Left forelimb (tissue), 1 donor: ENCODE data around the gene CRYBG1.

Experiments
- DNase-seq: peaks from one replicate; pipeline ENCODE4 v3.0.0-alpha.2; 2018; ENCODE audit warnings: low spot score

The CRYBG1 gene

DNA sequence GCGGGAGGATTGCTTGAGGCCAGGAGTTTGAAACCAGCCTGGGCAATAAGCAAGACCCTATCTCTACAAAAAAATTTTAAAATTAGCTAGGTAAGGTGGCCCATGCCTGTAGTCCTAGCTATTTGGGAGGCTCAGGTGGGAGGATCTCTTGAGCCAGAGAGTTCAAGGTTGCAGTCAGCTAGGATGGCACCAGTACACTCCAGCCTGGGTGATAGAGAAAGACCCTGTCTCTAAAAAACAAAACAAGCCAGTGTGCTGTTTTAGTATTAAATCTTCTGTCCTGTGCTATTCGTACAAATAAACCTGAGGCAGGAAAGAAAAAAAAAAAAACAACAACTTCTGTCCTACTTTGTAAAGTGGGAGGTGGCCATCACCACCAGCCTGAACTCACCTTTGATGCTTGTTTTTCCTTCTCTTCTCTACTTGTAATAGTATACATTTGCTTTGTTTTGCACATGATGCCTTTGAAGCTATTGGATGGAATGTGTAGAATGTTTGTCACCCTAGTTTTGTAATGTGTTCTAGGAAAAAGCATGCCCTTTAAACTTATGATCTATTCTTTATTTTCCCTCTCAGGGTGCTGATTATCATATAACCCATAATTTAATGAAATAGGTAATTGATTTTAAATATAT, 102.5 kb downstream of the CRYBG1 start:
- DNase-seq, result no peak

GRCh38 chr6:106466211-106466610, 105.7 kb downstream of the CRYBG1 start:
- no peak for DNase-seq

- DNase-seq, result no peak
These were observed 108.4 kb downstream of the CRYBG1 start for GRCh38 chr6:106468935-106469334.

GRCh38 chr6:106469882-106470281, 109.4 kb downstream of the CRYBG1 start:
- DNase-seq, result no peak

- DNase-seq, result no peak
These were observed 109.8 kb downstream of the CRYBG1 start for GRCh38 chr6:106470316-106470715.

GRCh38 chr6:106470811-106471210, 110.3 kb downstream of the CRYBG1 start:
- no peak for DNase-seq

- DNase-seq, result no peak
These were observed 113.3 kb downstream of the CRYBG1 start for GRCh38 chr6:106473812-106474211.

DNA sequence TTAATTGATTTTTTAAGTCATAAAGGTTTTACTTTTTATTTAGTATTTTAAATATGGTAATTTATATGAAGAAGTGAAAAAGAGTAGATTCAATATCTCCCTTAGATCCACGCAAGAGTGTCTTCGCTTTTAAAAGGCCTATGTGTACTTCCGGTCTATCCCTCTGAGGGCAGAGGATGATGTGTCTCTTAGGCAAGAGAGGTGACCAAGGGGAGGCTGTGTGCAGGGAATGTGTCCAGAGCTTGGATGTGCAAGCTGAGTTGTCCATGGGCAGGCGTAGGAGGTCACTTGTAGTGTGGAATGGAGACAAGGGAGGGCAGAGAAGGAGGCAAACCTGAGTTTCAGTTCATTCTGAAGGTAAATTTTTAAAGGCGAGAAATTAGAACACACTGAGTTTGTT, 113.9 kb downstream of the CRYBG1 start:
- no peak for DNase-seq

- DNase-seq, result no peak
These were observed 114.8 kb downstream of the CRYBG1 start for GRCh38 chr6:106475284-106475683.

DNA sequence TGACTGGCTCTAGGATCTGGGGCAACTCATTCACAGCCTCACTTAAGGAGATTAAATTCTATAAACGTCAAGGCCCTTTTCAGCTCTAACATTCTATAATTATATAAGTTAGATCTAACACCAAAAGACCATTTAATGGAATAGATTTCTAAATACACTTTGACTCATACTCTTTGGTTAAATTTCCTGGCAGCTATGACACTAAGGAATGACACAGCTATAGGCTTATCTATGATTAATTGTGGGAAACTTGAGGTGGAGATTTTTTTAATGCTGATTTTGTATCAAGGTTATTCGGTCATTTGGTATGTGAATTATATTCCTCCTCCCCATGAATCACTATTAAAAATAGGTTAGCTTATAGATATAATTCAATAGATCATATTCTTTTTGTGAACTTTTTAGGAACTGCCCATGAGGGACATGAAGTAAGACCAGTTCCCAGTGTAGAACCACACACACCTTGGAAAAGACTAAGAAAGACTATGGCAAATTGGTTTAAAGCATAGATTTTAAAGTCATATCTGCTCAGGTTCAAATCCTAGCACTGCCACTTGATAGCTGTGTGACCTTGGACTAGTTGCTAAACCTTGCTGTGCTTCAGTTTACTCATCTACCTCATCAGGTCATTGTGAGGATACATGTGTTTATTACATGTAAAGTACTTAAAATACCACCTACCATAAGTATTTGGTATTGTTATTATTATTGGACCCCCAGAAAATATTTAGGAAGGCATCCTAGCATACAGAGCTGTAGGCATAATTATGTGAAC, 116.0 kb downstream of the CRYBG1 start:
- DNase-seq, result no peak

DNA sequence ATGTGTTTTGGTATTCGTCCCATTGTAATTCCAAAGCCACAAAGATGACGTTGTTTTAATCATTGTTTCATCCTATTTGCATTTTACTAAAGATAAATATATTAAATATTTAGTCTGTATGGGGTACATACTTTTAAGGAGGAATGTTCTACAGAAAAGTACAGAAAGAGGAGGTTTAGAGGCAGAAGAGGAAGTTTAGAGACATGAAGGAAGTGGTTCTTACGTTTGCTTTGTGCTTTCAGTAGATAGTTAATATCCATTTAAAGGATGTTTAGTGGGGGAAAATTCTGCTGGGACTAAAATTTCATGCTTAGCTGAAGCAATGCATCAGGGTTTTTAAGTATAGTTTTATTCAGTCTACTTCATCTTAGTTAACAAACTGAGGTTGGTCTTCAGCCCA, 116.6 kb downstream of the CRYBG1 start:
- no peak for DNase-seq

DNA sequence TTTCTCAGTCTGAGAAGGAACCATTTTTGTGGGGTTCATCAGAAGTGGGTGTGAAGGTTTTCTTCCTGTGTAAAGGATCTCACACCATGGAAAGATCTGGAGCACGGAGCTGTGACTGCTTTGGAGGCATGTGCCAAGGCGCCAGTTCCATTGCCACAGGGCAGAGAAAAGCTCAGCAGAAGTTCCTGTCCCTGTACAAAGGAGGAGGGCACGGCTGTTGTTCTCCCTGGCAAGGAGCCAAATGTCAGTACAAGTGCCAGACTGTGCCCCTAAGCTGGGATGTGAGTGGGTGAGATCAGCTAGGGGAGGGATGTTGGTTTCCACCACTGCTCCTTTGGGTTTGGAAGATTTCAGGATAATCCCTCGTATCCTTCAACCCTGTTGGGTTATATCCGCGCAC, 117.3 kb downstream of the CRYBG1 start:
- no peak for DNase-seq

GRCh38 chr6:106486236-106486635, 125.7 kb downstream of the CRYBG1 start:
- no peak for DNase-seq

DNA sequence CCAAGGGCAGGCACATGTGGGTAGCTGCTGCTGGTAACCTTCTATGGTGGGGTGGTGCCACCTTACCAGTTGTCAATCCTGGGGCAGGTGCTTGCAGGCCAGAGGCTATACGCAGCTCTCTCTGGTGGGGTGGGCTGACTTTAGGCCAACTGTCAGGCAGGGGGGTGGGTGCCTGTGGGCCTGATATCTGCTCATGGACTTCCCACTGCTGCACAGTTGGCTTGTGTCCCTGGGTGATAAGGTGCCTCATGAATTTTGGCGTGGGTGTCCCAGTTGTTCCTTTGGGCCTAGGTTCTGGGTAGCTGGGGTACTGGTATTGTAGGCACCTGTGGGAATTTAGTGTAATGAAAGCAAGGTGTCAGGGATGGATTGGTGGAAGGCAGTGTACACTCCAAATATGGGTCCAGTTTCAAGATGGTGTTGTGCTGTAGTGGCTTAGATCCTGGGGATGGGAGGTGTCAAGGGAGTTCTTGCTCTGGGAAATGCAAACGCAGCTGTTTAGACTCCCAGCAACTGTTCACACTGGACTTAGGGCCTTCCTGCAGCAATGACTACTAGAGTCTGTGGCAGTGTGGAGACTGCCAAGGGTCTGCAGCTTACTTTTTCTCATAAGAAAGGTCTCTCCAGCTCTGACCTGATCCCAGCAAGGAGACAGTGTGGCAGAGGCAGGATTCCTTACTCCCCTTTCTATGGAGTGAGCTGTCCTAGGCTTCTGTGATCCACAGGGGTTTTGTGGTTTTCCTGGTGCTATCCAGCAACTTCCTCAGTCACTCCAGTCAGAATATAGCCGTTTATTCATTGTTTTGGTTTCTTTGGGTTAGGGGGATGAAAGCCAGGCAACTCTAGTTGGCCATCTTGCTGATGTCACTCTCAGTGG, 128.2 kb downstream of the CRYBG1 start:
- no peak for DNase-seq

GRCh38 chr6:106490030-106490429, 129.5 kb downstream of the CRYBG1 start:
- DNase-seq, result no peak

DNA sequence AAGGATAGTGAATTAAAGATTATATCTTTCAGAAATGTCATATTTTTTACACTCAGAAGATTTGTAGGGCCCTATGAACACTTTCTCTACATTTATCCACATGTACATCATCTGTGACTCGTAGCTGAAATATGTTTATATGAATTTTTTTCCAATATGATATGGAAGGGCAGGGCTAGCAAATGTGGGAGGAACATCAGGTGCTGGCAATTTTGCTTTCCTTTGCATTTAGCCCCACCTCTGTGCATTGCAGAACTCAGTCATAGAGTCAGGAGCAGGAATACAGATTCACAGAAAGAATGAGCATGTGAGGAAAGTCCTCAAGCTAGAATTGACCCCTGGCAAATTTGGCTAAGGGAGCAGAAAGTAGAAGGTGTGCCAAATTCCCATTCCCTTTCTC, 129.9 kb downstream of the CRYBG1 start:
- no peak for DNase-seq

GRCh38 chr6:106490974-106491373, 130.5 kb downstream of the CRYBG1 start:
- no peak for DNase-seq

DNA sequence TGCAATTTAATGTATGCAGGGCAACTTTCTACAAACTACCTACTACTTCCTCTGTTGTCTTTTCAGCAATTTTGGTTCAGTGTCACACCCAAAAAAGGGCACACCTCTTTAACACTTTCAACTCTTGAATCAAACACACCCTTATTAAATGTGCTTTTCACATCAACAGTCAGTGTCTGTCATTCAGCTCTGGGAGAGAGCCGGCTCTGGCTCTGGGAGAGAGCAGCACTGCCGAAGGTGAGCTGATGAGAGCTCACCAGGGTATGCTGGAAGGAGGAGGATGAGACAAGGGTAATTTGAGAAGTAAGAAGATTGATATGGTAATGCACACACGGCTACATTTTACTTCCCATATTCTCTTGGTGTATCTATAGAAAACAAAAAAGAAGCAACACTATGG, 134.5 kb downstream of the CRYBG1 start:
- DNase-seq, result no peak

DNA sequence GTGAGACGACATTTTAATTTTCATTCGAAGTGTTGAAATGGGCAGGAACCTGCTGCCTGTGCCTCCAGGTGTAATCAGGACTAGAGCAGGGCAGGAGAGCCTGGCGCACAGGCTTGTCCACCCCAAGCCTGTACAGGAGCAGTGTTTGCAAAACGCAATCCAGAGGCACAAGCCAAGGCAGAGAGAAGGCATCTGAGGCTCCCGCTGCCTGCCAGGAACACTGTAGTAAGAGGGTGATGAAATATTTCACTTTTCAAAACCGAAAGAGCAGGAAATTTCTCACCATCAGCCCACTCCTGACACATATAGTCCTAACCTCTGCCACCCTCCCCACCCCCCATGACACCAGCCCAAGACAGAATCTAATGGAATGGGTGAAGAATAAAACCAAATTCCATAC, 136.3 kb downstream of the CRYBG1 start:
- no peak for DNase-seq

GRCh38 chr6:106501960-106502371, 141.4 kb downstream of the CRYBG1 start:
- DNase-seq, result no peak

DNA sequence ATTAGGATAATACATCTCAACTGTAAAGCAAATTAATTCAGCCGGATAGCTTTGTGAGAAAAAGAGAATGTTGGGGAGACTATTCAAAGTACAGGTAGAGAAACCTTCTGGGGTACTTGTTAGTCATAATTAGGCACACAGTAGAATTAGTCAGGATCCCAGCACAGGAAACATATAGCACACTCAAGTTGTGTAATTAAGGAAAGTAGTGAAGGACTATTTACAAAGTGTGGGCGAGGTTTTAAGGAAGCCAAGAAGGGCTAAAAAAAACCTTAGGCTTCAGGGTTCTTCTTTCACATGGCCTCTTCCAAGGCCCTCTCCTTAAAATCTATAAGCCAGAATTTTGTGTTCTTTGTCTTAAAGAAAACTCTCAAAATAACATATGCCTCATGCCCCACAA, 142.0 kb downstream of the CRYBG1 start:
- no peak for DNase-seq

DNA sequence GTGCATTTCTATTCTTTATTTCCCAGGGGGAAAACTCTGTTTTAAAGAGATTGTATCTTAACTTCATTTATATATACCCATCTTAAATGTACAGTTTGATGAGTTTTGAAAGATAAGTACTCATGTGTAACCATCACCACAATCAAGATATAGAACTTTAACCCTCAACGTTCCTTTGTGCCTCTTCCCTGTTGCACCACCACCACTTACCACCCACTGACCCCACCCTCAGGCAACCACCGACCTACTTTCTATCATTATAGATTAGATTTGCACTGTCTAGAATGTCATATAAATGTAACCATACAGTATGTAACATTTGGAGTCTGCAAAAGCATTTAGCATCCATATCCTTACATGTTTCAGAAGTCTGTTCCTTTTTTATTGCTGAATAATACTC, 147.8 kb downstream of the CRYBG1 start:
- DNase-seq, result no peak

- DNase-seq, result no peak
These were observed 148.3 kb downstream of the CRYBG1 start for GRCh38 chr6:106508834-106509233.
